Breast epithelium (tissue), 3 donors: ENCODE measurements around the gene TRIM61.

Source experiments
- CTCF ChIP-seq, 3 donors: fragments of 450-650 bp; IDR thresholded peaks; one replicate each; pipeline ENCODE4 v1.5.1; 2016 to 2017; ENCODE audit warnings: antibody characterized with exemption in 3 of 3, mild to moderate bottlenecking in 3 of 3, moderate library complexity in 3 of 3
- POLR2A ChIP-seq: fragments of 450-650 bp; IDR thresholded peaks from one replicate; pipeline ENCODE4 v1.6.1; 2016; ENCODE audit warnings: antibody characterized with exemption, mild to moderate bottlenecking, moderate library complexity
- POLR2AphosphoS5 ChIP-seq, 3 donors: sonication (generic); formaldehyde crosslinking; IDR thresholded peaks; one replicate each; pipeline ENCODE4 v1.6.1; 2017; ENCODE audit warnings: antibody characterized with exemption in 3 of 3

GRCh38 chr4:164948975-164949374 is 28.5 kb downstream of the TRIM61 start:
- TF ChIP-seq CTCF (IDR thresholded peaks at IDR 0.05) (no peak), POLR2A (no peak), POLR2AphosphoS5 (IDR thresholded peaks at IDR 0.05) (no peak)
